GM12801 (cell line): ENCODE data around the gene DNM2.

Experiments used
- TF ChIP-seq, protein P1 (sequence below): IDR thresholded peaks from one replicate; pipeline ENCODE4 v1.5.1; 2011; ENCODE audit warnings: control low read depth; ENCODE audit not compliant: insufficient read length; ENCODE audit errors: extremely low read depth

Gene DNM2

GRCh38 chr19:10797078-10797477 is 79.2 kb downstream of the DNM2 start:
- TF ChIP-seq, protein P1, sequence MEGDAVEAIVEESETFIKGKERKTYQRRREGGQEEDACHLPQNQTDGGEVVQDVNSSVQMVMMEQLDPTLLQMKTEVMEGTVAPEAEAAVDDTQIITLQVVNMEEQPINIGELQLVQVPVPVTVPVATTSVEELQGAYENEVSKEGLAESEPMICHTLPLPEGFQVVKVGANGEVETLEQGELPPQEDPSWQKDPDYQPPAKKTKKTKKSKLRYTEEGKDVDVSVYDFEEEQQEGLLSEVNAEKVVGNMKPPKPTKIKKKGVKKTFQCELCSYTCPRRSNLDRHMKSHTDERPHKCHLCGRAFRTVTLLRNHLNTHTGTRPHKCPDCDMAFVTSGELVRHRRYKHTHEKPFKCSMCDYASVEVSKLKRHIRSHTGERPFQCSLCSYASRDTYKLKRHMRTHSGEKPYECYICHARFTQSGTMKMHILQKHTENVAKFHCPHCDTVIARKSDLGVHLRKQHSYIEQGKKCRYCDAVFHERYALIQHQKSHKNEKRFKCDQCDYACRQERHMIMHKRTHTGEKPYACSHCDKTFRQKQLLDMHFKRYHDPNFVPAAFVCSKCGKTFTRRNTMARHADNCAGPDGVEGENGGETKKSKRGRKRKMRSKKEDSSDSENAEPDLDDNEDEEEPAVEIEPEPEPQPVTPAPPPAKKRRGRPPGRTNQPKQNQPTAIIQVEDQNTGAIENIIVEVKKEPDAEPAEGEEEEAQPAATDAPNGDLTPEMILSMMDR, result no peak

DNA sequence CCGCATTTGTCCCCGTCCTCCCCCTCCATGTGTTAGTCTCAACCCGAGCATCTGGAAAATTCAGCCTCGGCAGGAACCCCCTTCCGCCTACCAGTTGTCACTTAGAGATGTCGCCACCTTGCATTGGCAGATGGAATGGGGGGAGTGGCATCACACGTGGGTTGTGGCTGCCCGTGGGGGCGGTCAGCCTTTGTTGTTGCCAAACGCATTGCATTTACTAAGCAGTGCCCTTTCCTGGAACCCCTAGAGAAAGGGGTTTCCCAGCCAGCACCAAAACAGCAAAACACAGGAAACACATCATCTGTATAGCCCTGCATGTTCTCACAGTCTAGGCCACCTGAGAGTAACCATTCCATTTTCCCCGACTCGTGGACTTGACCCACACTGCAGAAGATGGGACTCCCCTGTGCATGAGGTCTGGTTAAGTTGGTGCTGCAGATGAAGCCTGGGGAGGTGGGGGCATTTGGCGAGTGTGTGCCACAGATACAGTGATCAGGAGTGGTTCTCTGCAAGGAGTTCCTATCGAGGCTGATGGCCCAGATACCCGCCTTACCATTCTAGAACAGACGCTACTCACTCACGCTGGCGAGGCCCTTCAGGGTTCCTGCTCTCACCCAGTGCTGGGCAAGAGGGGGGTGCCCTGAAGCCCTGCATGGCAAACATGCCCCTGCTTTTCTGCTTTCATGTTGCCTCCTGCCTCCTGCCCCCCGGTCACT is 79.8 kb downstream of the DNM2 start:
- TF ChIP-seq, protein P1, result no peak

DNA sequence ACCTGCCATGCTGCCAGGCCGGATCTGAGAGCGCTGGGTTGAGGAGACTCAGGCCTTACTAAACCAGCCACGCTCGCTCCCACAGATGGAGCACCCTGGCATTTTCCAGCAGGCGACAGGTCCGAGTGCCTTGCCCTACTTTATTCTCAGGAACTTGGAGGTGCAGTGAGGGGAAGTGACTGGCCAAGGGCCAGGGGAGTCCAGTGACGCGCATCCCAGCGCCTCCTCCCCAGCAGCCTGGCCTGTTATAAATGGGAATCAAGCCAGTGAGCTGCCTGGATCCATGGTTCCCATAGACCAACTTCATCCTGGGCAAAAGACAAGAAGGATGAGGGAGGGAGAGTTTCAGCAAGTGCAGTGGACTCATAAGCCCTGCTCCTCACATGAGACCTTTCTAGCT is 82.6 kb downstream of the DNM2 start:
- TF ChIP-seq, protein P1, result no peak

- TF ChIP-seq, protein P1, result no peak
Observed at GRCh38 chr19:10802479-10802878, 84.6 kb downstream of the DNM2 start.

DNA sequence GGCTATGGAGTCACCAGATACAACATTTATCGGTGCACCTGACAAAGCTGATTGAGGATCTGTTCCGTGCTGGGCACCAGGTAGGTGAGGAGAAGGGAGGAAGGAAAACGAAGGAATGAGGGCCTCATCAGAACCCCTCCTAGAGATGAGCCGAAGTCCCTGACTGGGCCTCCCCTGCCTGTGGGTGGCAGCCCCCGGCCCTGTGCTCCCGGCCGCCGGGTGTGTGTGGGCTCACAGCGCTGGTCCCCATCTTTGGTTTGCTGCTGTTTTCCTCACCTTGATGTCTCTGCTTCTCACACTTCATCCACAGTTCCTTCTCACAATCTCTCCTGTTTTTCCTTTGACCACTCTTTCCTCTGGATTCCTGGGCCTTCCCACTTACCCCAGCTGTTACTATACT is 85.4 kb downstream of the DNM2 start:
- TF ChIP-seq, protein P1, result no peak

DNA sequence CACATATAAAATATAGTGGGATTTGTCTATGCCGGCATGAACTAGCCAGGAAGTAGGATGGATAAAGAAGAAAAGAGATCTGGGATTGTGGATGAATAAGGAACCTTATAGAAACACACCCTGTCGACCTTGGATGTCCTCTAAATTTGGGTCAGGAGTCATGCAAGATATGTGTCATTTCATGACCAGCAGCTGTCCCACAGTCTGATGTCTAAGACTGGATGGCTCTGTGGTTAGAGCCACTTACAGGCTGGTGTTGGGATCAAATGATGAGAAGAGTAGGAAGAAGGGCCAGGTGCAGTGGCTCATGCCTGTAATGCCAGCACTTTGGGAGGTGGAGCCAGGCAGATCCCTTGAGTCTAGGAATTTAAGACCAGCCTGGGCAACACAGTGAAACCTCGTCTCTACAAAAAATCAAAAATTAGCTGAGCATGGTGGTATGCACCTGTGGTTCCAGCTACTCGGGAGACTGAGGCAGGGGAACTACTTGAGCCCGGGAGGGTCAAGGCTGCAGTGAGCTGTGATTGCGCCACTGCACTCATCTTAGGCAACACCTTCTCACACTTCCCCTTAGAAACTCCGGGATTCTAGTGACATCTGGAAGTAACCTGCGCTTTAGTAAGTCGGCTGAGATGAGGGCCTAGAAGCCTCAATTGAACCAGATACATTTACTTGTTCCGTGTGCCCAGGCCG is 87.3 kb downstream of the DNM2 start:
- TF ChIP-seq, protein P1, result no peak

DNA sequence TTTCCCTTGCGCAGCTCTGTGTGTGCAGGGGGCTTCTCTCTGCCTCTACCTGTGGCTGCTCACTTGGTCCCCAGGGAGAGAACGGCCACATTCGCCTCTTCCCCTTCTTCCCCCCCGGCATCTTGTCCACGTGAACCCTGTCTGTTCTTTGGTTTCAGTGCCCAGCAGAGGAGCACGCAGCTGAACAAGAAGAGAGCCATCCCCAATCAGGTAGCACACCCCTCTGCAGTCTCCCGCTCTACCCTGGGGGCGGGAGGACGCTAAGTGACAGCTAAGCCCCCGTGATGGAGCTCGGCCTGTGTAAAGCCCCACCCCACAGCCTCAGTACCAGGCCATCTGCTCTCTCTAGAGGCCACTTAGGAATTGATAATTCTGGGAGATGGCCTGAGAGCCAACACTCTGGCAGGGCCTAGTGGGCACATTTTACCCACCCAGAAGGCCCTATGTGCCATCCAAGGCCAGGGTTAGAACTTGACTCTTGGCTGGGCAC is 87.9 kb downstream of the DNM2 start:
- TF ChIP-seq, protein P1, result no peak
